Stomach (tissue), 9 donors: Measurements from ENCODE around the gene AGFG1. TPM values are rescaled to one million over a fixed set of nuclear protein-coding genes. Genes with fewer than 3 reads are reported as not detected.

Experiments used
- DNase-seq, 2 donors: peaks; one replicate each; pipeline versions ENCODE4 v3.0.0 to v3.0.0-alpha.2; 2013 to 2019
- H3K27ac ChIP-seq, 5 donors: fragments of 200-600 bp in 4 of 5; sonication (generic) in 4 of 5; one replicate each; pipeline ENCODE4 v1.5.1; 2013 to 2019; ENCODE audit warnings: mild to moderate bottlenecking in 1 of 5, moderate library complexity in 1 of 5
- H3K27me3 ChIP-seq, 3 donors: fragments of 200-600 bp; sonication (generic); one replicate each; pipeline ENCODE4 v1.5.1; 2017 to 2019; ENCODE audit warnings: mixed run types in 1 of 3
- H3K36me3 ChIP-seq, 4 donors: fragments of 200-600 bp; sonication (generic); 1 replicate in 3 of 4; 2 replicates in 1 of 4; pipeline ENCODE4 v1.5.1; 2016 to 2019
- H3K4me1 ChIP-seq, 4 donors: fragments of 200-600 bp; sonication (generic); one replicate each; pipeline ENCODE4 v1.5.1; 2016 to 2019
- H3K4me3 ChIP-seq, 4 donors: fragments of 200-600 bp; sonication (generic) in 3 of 4; one replicate each; pipeline ENCODE4 v1.5.1; 2016 to 2019; ENCODE audit warnings: mild to moderate bottlenecking in 1 of 4
- H3K9me3 ChIP-seq, 4 donors: fragments of 200-600 bp; sonication (generic); one replicate each; pipeline ENCODE4 v1.5.1; 2016 to 2019
- EP300 ChIP-seq: sonication (generic); formaldehyde crosslinking; IDR thresholded peaks from one replicate; pipeline ENCODE4 v1.6.1; 2017; ENCODE audit warnings: antibody characterized with exemption
- POLR2A ChIP-seq, 4 donors: fragments of 450-650 bp; IDR thresholded peaks; one replicate each; pipeline ENCODE4 v1.6.1; 2016; ENCODE audit warnings: antibody characterized with exemption in 4 of 4, control low read depth in 2 of 4, mild to moderate bottlenecking in 1 of 4, moderate library complexity in 1 of 4
- POLR2AphosphoS5 ChIP-seq, 3 donors: sonication (generic); formaldehyde crosslinking; IDR thresholded peaks; one replicate each; pipeline ENCODE4 v1.6.1; 2016; ENCODE audit warnings: antibody characterized with exemption in 3 of 3
- WGBS, 5 donors: extraction: QIAGEN DNeasy Blood & Tissue Kit in 3 of 5; methylation state at CpG; one replicate each; pipeline versions ENCODE4 v1.1.5 to v1.1.7; 2013 to 2018; 5-methylcytosine and 5-hydroxymethylcytosine counted together
- intact Hi-C: fragments of 100-400 bp; cut with DNase I; formaldehyde crosslinking; loops from one replicate; pipeline ENCODE4 v1.15.1; 2023; ENCODE audit warnings: low total_unique reads
- polyA plus RNA-seq, 3 donors: library from polyadenylated mRNA; stranded (reverse); fragments of 200-250 nt; gene quantifications; one replicate each; pipeline ENCODE4 v1.2.3, GENCODE V29; 2013
- total RNA-seq, 5 donors: library from RNA; depleted of rRNA; stranded (reverse); fragments of >200 nt; gene quantifications; one replicate each; pipeline versions ENCODE4 v1.1.0 to v1.2.3, GENCODE V29; 2014 to 2016
- TF ChIP-seq, protein P1 (sequence below), 7 experiments: fragments of 450-650 bp in 4 of 7; fragments of 200-600 bp in 3 of 7; sonication (generic) in 3 of 7; IDR thresholded peaks; one replicate each; pipeline ENCODE4 v1.5.1; 2016 to 2019; ENCODE audit warnings: antibody characterized with exemption in 7 of 7, control low read depth in 2 of 7, mild to moderate bottlenecking in 1 of 7
- donor health status: healthy with polysubstance abuse.
- donor health status: Bipolar disorder and iron deficiency.
- donor health status: healthy.

AGFG1 gene
- total and polyA plus RNA-seq, 8 donors = 16.1 to 119 (median 35.7) TPM

DNA sequence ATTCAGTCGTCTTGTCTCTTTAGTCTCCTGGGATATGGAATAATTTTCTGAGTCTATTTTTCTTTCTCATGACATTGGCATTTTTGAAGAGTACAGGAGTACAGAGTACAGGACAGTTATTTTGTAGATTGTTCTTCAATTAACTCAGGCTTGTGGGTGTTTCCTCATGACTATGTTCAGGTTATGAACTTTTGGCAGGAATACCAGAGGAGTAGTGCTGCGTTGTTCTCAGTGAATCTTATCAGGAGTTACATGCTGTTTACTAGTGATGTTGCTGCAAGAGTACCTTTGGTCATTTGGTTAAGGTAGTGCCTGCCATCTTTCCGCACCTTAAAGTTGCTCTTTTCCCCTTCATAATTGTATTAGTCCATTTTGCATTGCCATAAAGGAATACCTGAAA lies 41.3 kb upstream of the AGFG1 start:
- no peak overlapping the region for H3K27ac ChIP-seq
- intact Hi-C loops = no loop called here

DNA sequence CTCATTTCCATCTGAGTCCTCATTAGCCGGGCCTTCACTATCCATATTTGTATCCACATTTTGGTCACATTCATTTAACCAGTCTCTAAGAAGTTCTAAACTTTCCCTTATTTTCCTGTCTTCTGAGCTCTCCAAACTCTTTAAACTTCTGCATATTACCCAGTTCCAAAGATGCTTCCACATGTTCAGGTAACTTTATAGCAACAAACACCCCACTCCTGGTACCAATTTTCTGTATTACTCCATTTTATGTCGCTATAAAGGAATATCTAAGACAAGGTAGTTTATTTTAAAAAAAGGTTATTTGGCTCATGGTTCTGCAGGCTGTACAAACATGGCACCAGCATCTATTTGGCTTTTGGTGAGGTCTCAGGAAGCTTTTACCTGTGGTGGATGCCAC lies 38.8 kb upstream of the AGFG1 start:
- H3K4me3 ChIP-seq = no peak overlapping the region
- H3K9me3 ChIP-seq = peaks cover 0 to 16% (median 13%) of the 10 kb centered on the region in 4 donors
- H3K4me1 ChIP-seq = no peaks in the 10 kb centered on the region
- intact Hi-C loops = no loop called here
- H3K27me3 ChIP-seq = no peaks in the 10 kb centered on the region
- TF ChIP-seq POLR2A (IDR thresholded peaks at IDR 0.05) (no peak), POLR2AphosphoS5 (IDR thresholded peaks at IDR 0.05) (no peak), EP300 (no peak)
- H3K36me3 ChIP-seq = no peaks in the 10 kb centered on the region
- H3K27ac ChIP-seq = no peak overlapping the region
- 68 to 98% (median 91%) methylated on average over 2 of the region's 2 CpGs for WGBS, 5 donors
- no peak for DNase-seq

More for the DNA sequence above, 41.3 kb upstream of the AGFG1 start:
- no peaks in the 10 kb centered on the region for H3K36me3 ChIP-seq
- H3K4me1 ChIP-seq = no peaks in the 10 kb centered on the region
- no peak for DNase-seq
- H3K4me3 ChIP-seq = no peak overlapping the region
- TF ChIP-seq EP300 = no peak
- TF ChIP-seq POLR2AphosphoS5 (IDR thresholded peaks at IDR 0.05) = no peak
- TF ChIP-seq, protein P1, sequence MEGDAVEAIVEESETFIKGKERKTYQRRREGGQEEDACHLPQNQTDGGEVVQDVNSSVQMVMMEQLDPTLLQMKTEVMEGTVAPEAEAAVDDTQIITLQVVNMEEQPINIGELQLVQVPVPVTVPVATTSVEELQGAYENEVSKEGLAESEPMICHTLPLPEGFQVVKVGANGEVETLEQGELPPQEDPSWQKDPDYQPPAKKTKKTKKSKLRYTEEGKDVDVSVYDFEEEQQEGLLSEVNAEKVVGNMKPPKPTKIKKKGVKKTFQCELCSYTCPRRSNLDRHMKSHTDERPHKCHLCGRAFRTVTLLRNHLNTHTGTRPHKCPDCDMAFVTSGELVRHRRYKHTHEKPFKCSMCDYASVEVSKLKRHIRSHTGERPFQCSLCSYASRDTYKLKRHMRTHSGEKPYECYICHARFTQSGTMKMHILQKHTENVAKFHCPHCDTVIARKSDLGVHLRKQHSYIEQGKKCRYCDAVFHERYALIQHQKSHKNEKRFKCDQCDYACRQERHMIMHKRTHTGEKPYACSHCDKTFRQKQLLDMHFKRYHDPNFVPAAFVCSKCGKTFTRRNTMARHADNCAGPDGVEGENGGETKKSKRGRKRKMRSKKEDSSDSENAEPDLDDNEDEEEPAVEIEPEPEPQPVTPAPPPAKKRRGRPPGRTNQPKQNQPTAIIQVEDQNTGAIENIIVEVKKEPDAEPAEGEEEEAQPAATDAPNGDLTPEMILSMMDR (IDR thresholded peaks at IDR 0.05) = no peak
- 54 to 75% (median 67%) methylated on average over 3 of the region's 3 CpGs for WGBS, 5 donors
- H3K27me3 ChIP-seq = no peaks in the 10 kb centered on the region
- peaks cover 0 to 16% (median 13%) of the 10 kb centered on the region in 4 donors for H3K9me3 ChIP-seq

- no peak overlapping the region for H3K4me3 ChIP-seq
- WGBS, 5 donors = 74 to 89% (median 87%) methylated on average over 7 of the region's 7 CpGs
- no peaks in the 10 kb centered on the region for H3K4me1 ChIP-seq
- H3K27ac ChIP-seq = peak overlapping the region in 2 of 5 donors; percentile 12 to 66
- no peak for DNase-seq
- no peak for TF ChIP-seq POLR2AphosphoS5 (IDR thresholded peaks at IDR 0.05)
- TF ChIP-seq POLR2A (IDR thresholded peaks at IDR 0.05) = no peak
- TF ChIP-seq, protein P1 (IDR thresholded peaks at IDR 0.05) = no peak
- no peak for TF ChIP-seq EP300
- peaks cover 0 to 16% (median 13%) of the 10 kb centered on the region in 4 donors for H3K9me3 ChIP-seq
- H3K27me3 ChIP-seq = no peaks in the 10 kb centered on the region
- no peaks in the 10 kb centered on the region for H3K36me3 ChIP-seq
- intact Hi-C loops = no loop called here
Observed at GRCh38 chr2:227436436-227437174, 35.4 kb upstream of the AGFG1 start.

- TF ChIP-seq POLR2A (IDR thresholded peaks at IDR 0.05) (no peak), EP300 (no peak), POLR2AphosphoS5 (IDR thresholded peaks at IDR 0.05) (no peak)
- TF ChIP-seq, protein P1 (IDR thresholded peaks at IDR 0.05) = no peak
- 89 to 97% (median 94%) methylated on average over 5 of the region's 5 CpGs for WGBS, 5 donors
- H3K27me3 ChIP-seq = no peaks in the 10 kb centered on the region
- no peak overlapping the region for H3K4me3 ChIP-seq
- intact Hi-C loops = no loop called here
- H3K27ac ChIP-seq = no peak overlapping the region
- H3K4me1 ChIP-seq = no peaks in the 10 kb centered on the region
- no peaks in the 10 kb centered on the region for H3K36me3 ChIP-seq
- DNase-seq = no peak
- no peaks in the 10 kb centered on the region for H3K9me3 ChIP-seq
Observed at GRCh38 chr2:227439214-227439613, 32.7 kb upstream of the AGFG1 start.

DNA sequence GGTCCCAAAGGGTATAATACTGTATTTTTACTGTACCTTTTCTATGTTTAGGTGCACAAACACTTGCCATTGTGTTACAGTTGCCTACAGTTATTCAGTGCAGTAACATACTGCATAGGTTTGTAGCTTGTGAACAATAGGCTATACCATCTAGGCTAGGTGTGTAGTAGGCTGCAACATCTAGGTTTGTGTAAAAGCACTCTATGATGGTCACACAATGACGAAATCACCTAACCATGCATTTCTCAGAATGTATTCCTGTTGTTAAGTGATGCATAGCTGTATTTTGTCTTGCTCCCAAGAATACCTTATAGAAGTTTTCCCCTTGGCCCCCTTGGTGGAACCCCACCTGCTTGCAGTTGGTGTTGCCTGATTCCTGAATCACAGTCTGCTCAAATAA lies 29.3 kb upstream of the AGFG1 start:
- WGBS, 5 donors = 85 to 96% (median 88%) methylated on average over 1 of the region's 1 CpG
- no peaks in the 10 kb centered on the region for H3K27me3 ChIP-seq
- TF ChIP-seq EP300 (no peak), POLR2AphosphoS5 (IDR thresholded peaks at IDR 0.05) (no peak), POLR2A (IDR thresholded peaks at IDR 0.05) (no peak)
- TF ChIP-seq, protein P1 (IDR thresholded peaks at IDR 0.05) = no peak
- H3K4me3 ChIP-seq = no peak overlapping the region
- no peaks in the 10 kb centered on the region for H3K9me3 ChIP-seq
- H3K36me3 ChIP-seq = no peaks in the 10 kb centered on the region
- H3K27ac ChIP-seq = no peak overlapping the region
- DNase-seq = no peak
- intact Hi-C loops = no loop called here
- H3K4me1 ChIP-seq = no peaks in the 10 kb centered on the region
